Heart right ventricle (tissue), 16 donors: Measurements from ENCODE around the gene ZFHX2. TPM values are rescaled to one million over a fixed set of nuclear protein-coding genes. Genes with fewer than 3 reads are reported as not detected.

ENCODE experiments used
- ATAC-seq, 8 donors: fragments of 200-7000 bp; cut with Tn5 transposase; one replicate each; pipeline ENCODE4 v1.9.1; 2020; ENCODE audit warnings: mild to moderate bottlenecking in 8 of 8, moderate library complexity in 8 of 8, moderate number of reproducible peaks in 1 of 8
- DNase-seq, 2 donors: peaks; one replicate each; pipeline ENCODE4 v3.0.0-alpha.2; 2020
- H3K27ac ChIP-seq, 10 donors: fragments of 200-600 bp; sonication (generic) in 2 of 10; one replicate each; pipeline versions ENCODE4 v1.5.0 to v1.8.0; 2020 to 2022; ENCODE audit warnings: mild to moderate bottlenecking in 3 of 10
- H3K27me3 ChIP-seq, 7 donors: fragments of 200-600 bp; one replicate each; pipeline ENCODE4 v1.8.0; 2021 to 2022; ENCODE audit warnings: mild to moderate bottlenecking in 2 of 7
- H3K36me3 ChIP-seq, 9 donors: fragments of 200-600 bp; sonication (generic) in 1 of 9; one replicate each; pipeline versions ENCODE4 v1.5.0 to v1.8.0; 2020 to 2022; ENCODE audit warnings: mild to moderate bottlenecking in 2 of 9
- H3K4me1 ChIP-seq, 9 donors: fragments of 200-600 bp; sonication (generic) in 1 of 9; one replicate each; pipeline versions ENCODE4 v1.5.0 to v1.8.0; 2020 to 2022; ENCODE audit warnings: mild to moderate bottlenecking in 4 of 9
- H3K4me3 ChIP-seq, 10 donors: fragments of 200-600 bp; sonication (generic) in 2 of 10; one replicate each; pipeline versions ENCODE4 v1.5.0 to v1.8.0; 2020 to 2022; ENCODE audit warnings: mild to moderate bottlenecking in 7 of 10, moderate library complexity in 2 of 10
- H3K9me3 ChIP-seq, 11 donors: fragments of 200-600 bp in 10 of 11; sonication (generic) in 2 of 11; one replicate each; pipeline versions ENCODE4 v1.5.0 to v1.8.0; 2013 to 2022; ENCODE audit warnings: mild to moderate bottlenecking in 2 of 11, control low read depth in 1 of 11, moderate library complexity in 1 of 11
- CTCF ChIP-seq, 9 donors: fragments of 200-600 bp; sonication (generic) in 2 of 9; IDR thresholded peaks; one replicate each; pipeline versions ENCODE4 v1.5.0 to v1.8.0; 2021 to 2022; ENCODE audit warnings: antibody characterized with exemption in 9 of 9, mild to moderate bottlenecking in 5 of 9, moderate library complexity in 1 of 9
- WGBS, 2 donors: extraction: QIAGEN DNeasy Blood & Tissue Kit; methylation state at CpG; one replicate each; pipeline ENCODE4 v1.1.7; 2013; ENCODE audit warnings: inconsistent platforms in 1 of 2; 5-methylcytosine and 5-hydroxymethylcytosine counted together
- intact Hi-C, 10 donors: fragments of 100-400 bp; cut with DNase I; formaldehyde crosslinking; loops; one replicate each; pipeline versions ENCODE4 v1.11.1 to v1.14.2; 2022
- polyA plus RNA-seq, 2 donors: library from polyadenylated mRNA; stranded (reverse); fragments of 200-250 nt; gene quantifications; one replicate each; pipeline ENCODE4 v1.2.3, GENCODE V29; 2013
- total RNA-seq, 10 donors: library from RNA; stranded (reverse); fragmentation: NEBNext Ultra II Directional in 3 of 10; extraction: Animal tissue kit (Norgen Biotek cat#: 25700) in 3 of 10; gene quantifications; one replicate each; pipeline versions ENCODE4 v1.2.1 to v1.2.4, GENCODE V29; 2021 to 2023
- donor health status: Arrhythmogenic right ventricular cardiomyopathy.
- donor health status: ischemic (EF 13 %, LVEDD 7.1; RV severe dilation, severe dysfunction).
- donor health status: healthy with polysubstance abuse.
- donor health status: DM: no; HTN: yes; CAD: no.
- donor health status: DM: no; HTN: no; CAD: no.
- donor health status: ischemic (EF 25% LVEDD 6.9; RV normal size, moderate dysfunction).
- donor health status: ischemic (EF 25% LVEDD 5.7; RV mildly dilated, moderate dysfunction).
- donor health status: healthy.
- donor health status: DM: yes; HTN: yes; CAD: no.
- donor health status: Ischemic cardiomyopathy.
- donor health status: ischemic (EF 35%, LVEDD 5.7; RV mildly dilated, moderate dysfunction).
- donor health status: nonischemic (EF 11% LVEDD 7.7; RV severe dilation, severe dysfunction).
- donor health status: DM: yes; HTN: yes; CAD: no.
- donor health status: PGD.
- donor health status: ischemic (EF 29% LVEDD 5.4; RV normal size, mild dysfunction).
- donor health status: nonischemic (EF 23%, LVEDD 6.1; RV moderate dilation, normal function).

The ZFHX2 gene
- total and polyA plus RNA-seq, 12 donors: 0.25 to 1.9 (median 0.97) TPM

GRCh38 chr14:23525611-23526010, 26.0 kb downstream of the ZFHX2 start:
- no peaks in the 10 kb centered on the region for H3K9me3 ChIP-seq
- no peaks in the 10 kb centered on the region for H3K36me3 ChIP-seq
- 83% methylated on average over 8 of the region's 8 CpGs for WGBS, 2 donors
- H3K4me3 ChIP-seq: no peak overlapping the region
- ATAC-seq: no peak
- TF ChIP-seq CTCF (IDR thresholded peaks at IDR 0.05): no peak
- peaks cover 0 to 3% (median 0%) of the 10 kb centered on the region in 7 donors for H3K27me3 ChIP-seq
- no peak for DNase-seq
- peaks cover 0 to 5% (median 0%) of the 10 kb centered on the region in 9 donors for H3K4me1 ChIP-seq
- no peak overlapping the region for H3K27ac ChIP-seq
- intact Hi-C loops: no loop called here

GRCh38 chr14:23524954-23525353, 26.6 kb downstream of the ZFHX2 start:
- ATAC-seq (no peak), DNase-seq (no peak)
- H3K27me3 ChIP-seq: peaks cover 0 to 5% (median 0%) of the 10 kb centered on the region in 7 donors
- TF ChIP-seq CTCF (IDR thresholded peaks at IDR 0.05): no peak
- H3K4me3 ChIP-seq: no peak overlapping the region
- H3K36me3 ChIP-seq: no peaks in the 10 kb centered on the region
- no peaks in the 10 kb centered on the region for H3K4me1 ChIP-seq
- 95 to 96% methylated on average over 14 of the region's 14 CpGs for WGBS, 2 donors
- no peak overlapping the region for H3K27ac ChIP-seq
- intact Hi-C loops: no loop called here
- no peaks in the 10 kb centered on the region for H3K9me3 ChIP-seq

- peaks cover 0 to 5% (median 0%) of the 10 kb centered on the region in 7 donors for H3K27me3 ChIP-seq
- no peaks in the 10 kb centered on the region for H3K36me3 ChIP-seq
- H3K4me3 ChIP-seq: no peak overlapping the region
- H3K4me1 ChIP-seq: no peaks in the 10 kb centered on the region
- TF ChIP-seq CTCF (IDR thresholded peaks at IDR 0.05): no peak
- no peak for ATAC-seq
- DNase-seq: no peak
- no peak overlapping the region for H3K27ac ChIP-seq
- WGBS, 2 donors: 90 to 93% methylated on average over 16 of the region's 16 CpGs
- no peaks in the 10 kb centered on the region for H3K9me3 ChIP-seq
- intact Hi-C loops: no loop called here
Measured at GRCh38 chr14:23523229-23524016, 28.1 kb downstream of the ZFHX2 start.

- intact Hi-C loops: no loop called here
- H3K27ac ChIP-seq: no peak overlapping the region
- no peak overlapping the region for H3K4me3 ChIP-seq
- ATAC-seq (no peak), DNase-seq (no peak)
- no peak for TF ChIP-seq CTCF (IDR thresholded peaks at IDR 0.05)
- H3K4me1 ChIP-seq: no peaks in the 10 kb centered on the region
- no peaks in the 10 kb centered on the region for H3K36me3 ChIP-seq
- WGBS, 2 donors: 85 to 88% methylated on average over 9 of the region's 9 CpGs
- no peaks in the 10 kb centered on the region for H3K9me3 ChIP-seq
- peaks cover 0 to 5% (median 0%) of the 10 kb centered on the region in 7 donors for H3K27me3 ChIP-seq
Measured at GRCh38 chr14:23522643-23523198, 28.8 kb downstream of the ZFHX2 start.
